IMR-90 (cell line): ENCODE data around the gene RABGGTB. TPM values are rescaled to one million over a fixed set of nuclear protein-coding genes. Genes with fewer than 3 reads are reported as not detected.

Experiments used
- ATAC-seq: fragments of 200-7000 bp; cut with Tn5 transposase; 2 replicates; pipeline ENCODE4 v1.9.1; 2020; ENCODE audit warnings: low read depth, mild to moderate bottlenecking, moderate library complexity
- BruUV-seq: library from RNA; stranded (reverse); fragments of 400-500 nt; replicated peaks from 2 replicates; lab custom pipeline; 2021; lab: Mats Ljungman, UMichigan
- CTCF ChIA-PET: fragments of 300-600 bp; formaldehyde crosslinking; extraction: SDS; loops from one replicate; lab custom pipeline; 2021; ENCODE audit warnings: antibody characterized with exemption; lab: Yijun Ruan, JAX
- POLR2A ChIA-PET: fragments of 300-600 bp; sonication (Branson Sonifier 250); formaldehyde crosslinking; loops from one replicate; lab custom pipeline; 2022; ENCODE audit warnings: antibody characterized with exemption; ENCODE audit not compliant: unreplicated experiment; lab: Charles Lee
- DNase-seq: peaks from one replicate; pipeline ENCODE4 v3.0.0; 2013
- H2AFZ ChIP-seq: replicated peaks from 2 replicates; pipeline ENCODE3; 2013; ENCODE audit warnings: low read length, mild to moderate bottlenecking; ENCODE audit not compliant: poor library complexity
- H2AK5ac ChIP-seq: 2 replicates; pipeline ENCODE4 v1.6.1; 2013; ENCODE audit warnings: low read depth, low read length, inconsistent platforms
- H2AK9ac ChIP-seq: replicated peaks from 2 replicates; pipeline ENCODE3; 2013; ENCODE audit warnings: mild to moderate bottlenecking, low read depth, low read length, moderate library complexity; ENCODE audit not compliant: poor library complexity
- H2BK120ac ChIP-seq: 2 replicates; pipeline ENCODE4 v1.6.1; 2013; ENCODE audit warnings: low read depth, low read length, inconsistent platforms
- H2BK15ac ChIP-seq: 3 replicates; pipeline ENCODE4 v1.6.1; 2013; ENCODE audit warnings: low read depth, low read length, inconsistent platforms
- H2BK20ac ChIP-seq: 2 replicates; pipeline ENCODE4 v1.6.1; 2013; ENCODE audit warnings: low read depth, mild to moderate bottlenecking, inconsistent platforms, low read length, moderate library complexity
- H2BK5ac ChIP-seq: 2 replicates; pipeline ENCODE4 v1.6.1; 2013; ENCODE audit warnings: mild to moderate bottlenecking, low read depth, low read length, inconsistent platforms; ENCODE audit not compliant: poor library complexity, severe bottlenecking
- H3K14ac ChIP-seq: replicated peaks from 2 replicates; pipeline ENCODE4 v1.6.1; 2013; ENCODE audit warnings: low read depth, low read length, inconsistent platforms
- H3K18ac ChIP-seq: 2 replicates; pipeline ENCODE4 v1.6.1; 2013; ENCODE audit warnings: low read depth, low read length, control low read depth
- H3K23ac ChIP-seq: 2 replicates; pipeline ENCODE4 v1.6.1; 2013; ENCODE audit warnings: low read depth, low read length, inconsistent platforms
- H3K27ac ChIP-seq: 2 replicates; pipeline ENCODE4 v1.5.1; 2013; ENCODE audit warnings: mild to moderate bottlenecking, control low read depth, low read length; ENCODE audit not compliant: insufficient read depth
- H3K27me3 ChIP-seq: 2 replicates; pipeline ENCODE4 v1.6.1; 2013; ENCODE audit warnings: low read length; ENCODE audit not compliant: control insufficient read depth, insufficient read depth
- H3K36me3 ChIP-seq: 2 replicates; pipeline ENCODE4 v1.6.1; 2013; ENCODE audit warnings: low read length, mixed read lengths; ENCODE audit not compliant: control insufficient read depth, insufficient read depth
- H3K4ac ChIP-seq: 2 replicates; pipeline ENCODE4 v1.6.1; 2013; ENCODE audit warnings: low read depth, low read length, inconsistent platforms
- H3K4me1 ChIP-seq: 2 replicates; pipeline ENCODE4 v1.6.1; 2013; ENCODE audit warnings: low read length, mixed read lengths; ENCODE audit not compliant: control insufficient read depth, insufficient read depth
- H3K4me2 ChIP-seq: 2 replicates; pipeline ENCODE4 v1.6.1; 2013; ENCODE audit warnings: low read depth, mild to moderate bottlenecking, control low read depth, low read length, moderate library complexity
- H3K4me3 ChIP-seq: 2 replicates; pipeline ENCODE4 v1.5.1; 2013; ENCODE audit warnings: low read depth, mild to moderate bottlenecking, control low read depth, low read length, moderate library complexity; ENCODE audit not compliant: insufficient read depth
- H3K56ac ChIP-seq: 2 replicates; pipeline ENCODE4 v1.6.1; 2013; ENCODE audit warnings: low read length, inconsistent platforms; ENCODE audit not compliant: insufficient read depth; ENCODE audit errors: extremely low read depth
- H3K79me1 ChIP-seq, 2 experiments: 2 replicates each; pipeline ENCODE4 v1.6.1; 2013; ENCODE audit warnings: low read length in 2 of 2, inconsistent platforms in 1 of 2, low read depth in 1 of 2
- H3K9ac ChIP-seq: 2 replicates; pipeline ENCODE4 v1.6.1; 2013; ENCODE audit warnings: low read depth, low read length, control low read depth
- H3K9me1 ChIP-seq: 2 replicates; pipeline ENCODE4 v1.6.1; 2013; ENCODE audit warnings: low read length, inconsistent platforms; ENCODE audit not compliant: insufficient read depth
- H3K9me3 ChIP-seq: 2 replicates; pipeline ENCODE4 v1.6.1; 2013; ENCODE audit warnings: low read length; ENCODE audit not compliant: control insufficient read depth, insufficient read depth
- H4K20me1 ChIP-seq: 2 replicates; pipeline ENCODE4 v1.6.1; 2013; ENCODE audit warnings: low read length, inconsistent platforms; ENCODE audit not compliant: insufficient read depth
- H4K5ac ChIP-seq: 2 replicates; pipeline ENCODE4 v1.6.1; 2013; ENCODE audit warnings: mild to moderate bottlenecking, low read depth, low read length, control low read depth
- H4K8ac ChIP-seq, 2 experiments: 2 replicates each; pipeline ENCODE4 v1.6.1; 2013; ENCODE audit warnings: low read depth in 2 of 2, low read length in 2 of 2, control low read depth in 1 of 2, inconsistent platforms in 1 of 2
- H4K91ac ChIP-seq: 2 replicates; pipeline ENCODE4 v1.6.1; 2013; ENCODE audit warnings: low read depth, low read length, inconsistent platforms; ENCODE audit not compliant: insufficient read depth
- CEBPB ChIP-seq: IDR thresholded peaks from 2 replicates; pipeline ENCODE4 v1.6.1; 2012; ENCODE audit warnings: low read depth, low read length, improper control_type of control experiment
- ELK1 ChIP-seq: fragments of 150-350 bp; IDR thresholded peaks from 2 replicates; pipeline ENCODE4 v1.6.1; 2016; ENCODE audit warnings: low read depth, mild to moderate bottlenecking, low read length, moderate library complexity, borderline replicate concordance
- FOS ChIP-seq: fragments of 150-350 bp; IDR thresholded peaks from 2 replicates; pipeline ENCODE4 v1.6.1; 2016; ENCODE audit warnings: low read depth, low read length
- MAZ ChIP-seq: IDR thresholded peaks from 2 replicates; pipeline ENCODE4 v1.6.1; 2012; ENCODE audit warnings: low read depth, mild to moderate bottlenecking, low read length, improper control_type of control experiment, moderate library complexity, borderline replicate concordance
- MXI1 ChIP-seq: IDR thresholded peaks from 2 replicates; pipeline ENCODE4 v1.6.1; 2012; ENCODE audit warnings: low read depth, mild to moderate bottlenecking, low read length, moderate library complexity, borderline replicate concordance
- RFX5 ChIP-seq: IDR thresholded peaks from 2 replicates; pipeline ENCODE4 v1.8.0; 2012; ENCODE audit warnings: low read depth, mild to moderate bottlenecking, low read length, moderate library complexity
- WGBS, 2 experiments: methylation state at CpG; one replicate each; pipeline versions ENCODE4 v1.1.5 to v1.1.7; 2013; ENCODE audit warnings: missing lambda C conversion rate in 2 of 2; ENCODE audit not compliant: insufficient read length in 1 of 2; ENCODE audit errors: extremely low coverage in 2 of 2; 5-methylcytosine and 5-hydroxymethylcytosine counted together
- dilution Hi-C: fragments of 300-500 bp; cut with HindIII; formaldehyde crosslinking; loops from one replicate; pipeline ENCODE4 v1.14.3; 2018; ENCODE audit warnings: low sequenced_read_pairs; ENCODE audit not compliant: unreplicated experiment
- in situ Hi-C: fragments of 300-500 bp; cut with MboI; formaldehyde crosslinking; loops from 3 replicates; pipeline ENCODE4 v1.14.3; 2019; ENCODE audit warnings: low sequenced_read_pairs, inconsistent platforms, mixed read lengths
- intact Hi-C: fragments of 100-400 bp; cut with micrococcal nuclease; formaldehyde crosslinking; loops from 2 replicates; pipeline ENCODE4 v1.10.0; 2022
- polyA plus RNA-seq, 3 experiments: library from polyadenylated mRNA; depleted of rRNA; stranded (reverse); fragments of >200 nt; gene quantifications; 2 replicates each; pipeline ENCODE4 v1.2.3, GENCODE V29; 2012; ENCODE audit warnings: low replicate concordance in 1 of 3
- total RNA-seq: library from RNA; depleted of rRNA; stranded (reverse); fragments of >200 nt; gene quantifications from 2 replicates; pipeline ENCODE4 v1.2.3, GENCODE V29; 2012

Gene RABGGTB
- total and polyA plus RNA-seq, 2 of the 4 experiments (the other 2 are of a cell fraction): 48.2 to 76.0 TPM

DNA sequence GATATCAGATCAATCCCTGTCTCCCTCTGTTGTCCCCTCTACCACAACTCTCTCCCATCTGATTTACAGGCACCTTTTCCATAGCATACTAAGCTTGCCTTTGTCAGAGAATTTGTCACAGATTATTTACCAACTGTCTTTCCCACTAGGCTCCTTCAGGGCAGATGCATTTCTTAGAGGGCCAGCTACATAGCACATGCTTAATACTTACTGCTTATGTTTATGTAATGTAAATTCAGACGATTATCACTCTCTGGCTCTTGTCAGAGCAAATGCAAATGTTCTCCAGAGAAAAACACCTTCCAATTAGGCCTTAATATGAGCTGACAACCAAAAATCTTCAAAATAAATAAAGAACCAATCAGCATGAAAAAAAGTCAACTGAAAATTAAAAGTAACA, 15.3 kb upstream of the RABGGTB start:
- H4K8ac ChIP-seq: no peak overlapping the region
- no peaks in the 10 kb centered on the region for H4K20me1 ChIP-seq
- H2BK20ac ChIP-seq: no peak overlapping the region
- no peaks in the 10 kb centered on the region; the same call in 1 of the 2 replicates for H3K4me1 ChIP-seq
- no peak overlapping the region for H2BK15ac ChIP-seq
- no peak overlapping the region for H3K4ac ChIP-seq
- H3K79me1 ChIP-seq: no peaks in the 10 kb centered on the region
- no peak overlapping the region for H2AK5ac ChIP-seq
- no peak overlapping the region for H3K56ac ChIP-seq
- H2AFZ ChIP-seq: no peak overlapping the region
- H4K5ac ChIP-seq: no peak overlapping the region; the same call in 1 of the 2 replicates
- H3K27ac ChIP-seq: no peak overlapping the region
- CTCF ChIA-PET: interaction anchor here (0.9 kb wide), 1 partner anchor 455 kb away, joined by 3 read pairs; no protein-coding TSS in a partner anchor
- no CpG with 5 or more reads among the region's 1 CpG for WGBS, 2 experiments
- in situ Hi-C loops (no loop called here), dilution Hi-C loops (no loop called here), intact Hi-C loops (no loop called here)
- H3K4me2 ChIP-seq: no peak overlapping the region
- POLR2A ChIA-PET: no interaction called here
- no peak overlapping the region; the same call in 1 of the 2 replicates for H3K18ac ChIP-seq
- no peak overlapping the region for H2BK120ac ChIP-seq
- H3K14ac ChIP-seq: no peak overlapping the region
- peaks cover 3% of the 10 kb centered on the region; the same call in 1 of the 2 replicates for H3K9me1 ChIP-seq
- DNase-seq: no peak
- no peaks in the 10 kb centered on the region for H3K9me3 ChIP-seq
- no TSS peak for BruUV-seq
- H3K23ac ChIP-seq: no peak overlapping the region
- H3K4me3 ChIP-seq: no peak overlapping the region
- H3K36me3 ChIP-seq: no peaks in the 10 kb centered on the region
- no peak overlapping the region for H3K9ac ChIP-seq
- H4K91ac ChIP-seq: no peak overlapping the region
- ATAC-seq: no peak
- H2BK5ac ChIP-seq: no peak overlapping the region
- H2AK9ac ChIP-seq: no peak overlapping the region
- H3K27me3 ChIP-seq: no peaks in the 10 kb centered on the region
- no peak for TF ChIP-seq FOS
- no peak for TF ChIP-seq ELK1
- TF ChIP-seq MXI1: no peak
- no peak for TF ChIP-seq RFX5
- TF ChIP-seq MAZ: no peak
- TF ChIP-seq CEBPB: no peak
